COR-L47 (cell line): ENCODE results near the gene MYH10.

Experiments used
- DNase-seq: peaks from one replicate; lab custom pipeline; 2025; lab: John Stamatoyannopoulos, UW

MYH10 gene

DNA sequence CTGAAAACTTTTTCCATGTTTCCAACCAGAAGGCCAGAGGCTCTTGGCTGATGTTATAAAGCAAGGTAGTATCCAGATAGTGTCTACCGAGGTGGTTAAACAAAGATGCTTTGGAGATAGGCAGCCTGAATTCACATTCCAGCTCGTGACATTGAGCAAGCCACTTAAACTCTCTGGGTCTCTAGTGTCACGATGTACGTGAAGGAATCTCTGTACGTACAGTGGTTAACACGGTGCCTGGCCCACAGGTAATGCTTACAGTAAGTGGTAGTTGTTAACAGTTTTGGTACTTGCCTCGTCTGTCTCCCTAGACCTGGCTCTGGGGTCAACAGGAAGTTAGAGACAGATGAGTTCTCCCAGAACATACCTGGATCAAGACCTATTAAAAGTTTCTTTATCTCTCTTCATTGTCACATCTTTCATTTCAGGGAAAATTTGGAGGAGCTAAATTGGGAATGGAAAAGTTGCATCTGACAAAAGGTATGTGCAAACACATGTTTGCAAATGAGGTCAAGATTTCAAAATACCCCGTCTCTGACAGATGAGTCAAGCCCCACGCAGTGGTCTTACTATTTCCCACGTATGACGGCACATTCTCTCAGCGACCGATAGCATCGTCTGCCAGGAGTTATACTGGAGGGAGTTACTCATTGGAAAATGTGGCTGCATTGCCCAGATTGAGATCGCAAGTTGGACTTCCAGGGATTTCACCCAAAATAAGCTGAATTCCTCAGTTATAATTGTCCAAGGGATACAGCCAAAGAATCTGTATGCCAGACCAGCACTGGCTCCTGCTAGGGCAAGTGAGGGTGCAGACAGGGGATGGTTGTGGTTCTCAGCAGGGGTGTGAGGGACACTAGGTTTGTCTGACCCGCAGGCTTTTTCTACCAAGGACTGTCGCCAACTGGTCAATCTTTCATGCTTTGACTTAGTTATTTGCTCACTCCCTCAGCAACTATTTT, 18.9 kb upstream of the MYH10 start:
- DNase-seq, result no peak

DNA sequence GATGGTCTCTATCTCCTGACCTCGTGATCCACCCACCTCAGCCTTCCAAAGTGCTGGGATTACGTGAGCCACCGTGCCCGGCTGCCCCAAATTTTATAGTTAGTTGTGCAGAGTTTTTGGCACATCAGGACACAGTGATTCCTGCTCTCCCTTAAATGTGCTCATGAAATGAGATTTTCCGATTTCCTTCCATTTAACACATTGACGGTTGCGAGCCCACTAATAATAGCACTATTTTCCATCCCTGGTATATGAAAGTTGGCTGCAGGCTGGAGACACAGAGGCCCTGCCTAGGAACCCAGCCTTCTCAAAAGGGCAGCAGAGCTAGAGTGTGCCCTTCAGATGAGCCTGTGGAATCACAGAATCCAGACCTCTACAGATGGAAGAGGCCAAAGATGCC, 17.4 kb upstream of the MYH10 start:
- DNase-seq, result no peak

DNA sequence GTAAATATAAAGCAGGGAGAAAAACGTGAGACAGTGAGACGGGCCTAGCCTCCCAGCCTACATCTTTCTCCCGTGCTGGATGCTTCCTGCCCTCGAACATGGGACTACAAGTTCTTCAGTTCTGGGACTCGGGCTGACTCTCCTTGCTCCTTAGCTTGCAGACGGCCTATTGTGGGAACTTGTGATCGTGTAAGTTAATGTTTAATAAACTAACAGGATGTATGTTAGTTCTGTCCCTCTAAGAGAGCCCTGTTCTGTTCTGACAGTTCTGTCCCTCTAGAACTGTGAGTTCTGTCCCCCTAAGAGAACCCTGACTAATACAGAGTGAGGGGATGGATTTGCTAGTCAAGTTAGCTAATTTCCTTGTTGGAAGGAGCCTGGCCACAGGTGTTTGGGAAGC, 16.7 kb upstream of the MYH10 start:
- DNase-seq, result no peak

DNA sequence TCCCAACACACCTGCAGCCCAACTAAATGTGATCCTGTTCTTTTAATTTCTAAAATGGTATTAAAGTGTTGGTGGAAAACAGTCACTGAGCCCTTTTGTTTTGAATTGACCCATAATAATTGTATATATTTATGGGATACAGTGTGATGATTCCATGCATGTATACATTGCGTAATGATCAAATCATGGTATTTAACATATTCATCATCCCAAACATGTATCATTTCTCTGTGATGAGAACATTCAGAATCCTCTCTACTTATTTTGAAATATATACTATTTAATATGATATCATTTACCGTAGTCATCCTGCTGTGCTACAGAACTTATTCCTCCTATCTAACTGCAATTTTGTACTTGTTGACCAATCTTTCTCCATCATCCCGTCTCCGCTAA, 14.0 kb upstream of the MYH10 start:
- no peak for DNase-seq

DNA sequence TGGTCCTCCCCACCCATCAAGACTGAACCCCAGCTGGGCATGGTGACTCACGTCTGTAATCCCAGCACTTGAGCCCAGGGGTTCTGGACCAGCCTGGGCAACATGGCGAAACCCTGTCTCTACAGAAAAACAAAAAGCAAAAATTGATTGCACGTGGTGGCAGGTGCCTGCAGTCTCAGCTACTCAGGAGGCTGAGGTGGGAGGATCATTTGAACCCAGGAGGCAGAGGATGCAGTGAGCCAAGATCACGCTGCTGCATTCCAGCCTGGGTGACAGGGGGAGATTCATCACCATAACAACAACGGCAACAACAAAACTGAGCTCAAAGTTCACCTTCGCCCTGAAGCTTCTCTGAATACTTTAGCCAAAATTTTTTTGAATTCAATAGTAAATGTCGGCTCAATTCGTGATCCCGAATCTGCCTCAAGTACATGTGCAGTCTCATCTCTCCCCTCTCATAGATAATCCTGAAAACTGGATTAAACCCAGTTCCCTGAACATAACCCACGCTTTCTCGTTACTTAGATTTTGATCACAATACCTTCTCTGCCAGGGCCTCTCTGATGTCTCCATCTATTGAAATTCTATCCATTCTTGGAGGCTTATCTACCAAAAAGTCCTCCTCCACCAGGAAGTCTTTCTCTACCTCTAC, 13.5 kb upstream of the MYH10 start:
- DNase-seq, result no peak

DNA sequence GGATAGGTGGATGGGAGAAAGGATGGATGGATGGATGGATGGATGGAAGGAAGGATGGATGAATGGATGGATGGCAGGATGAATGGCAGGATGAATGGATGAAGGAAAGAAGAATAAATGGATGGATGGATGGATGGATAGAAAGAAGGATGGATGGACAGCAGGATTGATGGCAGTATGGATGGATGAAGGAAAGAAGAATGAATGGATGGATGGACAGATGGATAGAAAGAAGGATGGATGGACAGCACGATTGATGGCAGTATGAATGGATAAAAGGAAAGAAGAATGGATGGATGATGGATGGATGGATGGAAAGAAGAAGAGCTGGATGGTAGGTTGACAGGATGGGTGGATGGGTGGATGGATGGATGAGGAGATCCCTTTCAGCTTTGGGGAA, 9.2 kb upstream of the MYH10 start:
- no peak for DNase-seq

DNA sequence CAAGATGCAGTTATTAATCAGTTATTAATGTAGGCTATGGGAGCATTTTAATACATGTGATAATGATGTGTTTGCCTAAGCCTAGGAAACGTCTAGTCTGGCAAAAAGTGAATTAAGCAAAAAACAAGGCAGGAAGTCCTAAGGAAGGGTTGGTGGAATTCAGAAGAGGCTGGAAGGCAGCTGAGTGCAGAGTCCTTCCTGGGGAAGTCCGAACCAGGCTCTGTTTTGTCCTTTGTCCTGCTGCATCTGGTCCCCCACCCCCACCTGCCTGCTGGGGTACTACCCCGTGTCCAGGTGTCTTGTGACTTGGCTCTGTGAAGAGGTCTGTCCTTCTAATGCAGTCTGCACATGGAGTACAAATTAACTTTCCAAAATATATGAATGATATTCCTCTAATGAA, 1.5 kb upstream of the MYH10 start:
- DNase-seq, result no peak

DNA sequence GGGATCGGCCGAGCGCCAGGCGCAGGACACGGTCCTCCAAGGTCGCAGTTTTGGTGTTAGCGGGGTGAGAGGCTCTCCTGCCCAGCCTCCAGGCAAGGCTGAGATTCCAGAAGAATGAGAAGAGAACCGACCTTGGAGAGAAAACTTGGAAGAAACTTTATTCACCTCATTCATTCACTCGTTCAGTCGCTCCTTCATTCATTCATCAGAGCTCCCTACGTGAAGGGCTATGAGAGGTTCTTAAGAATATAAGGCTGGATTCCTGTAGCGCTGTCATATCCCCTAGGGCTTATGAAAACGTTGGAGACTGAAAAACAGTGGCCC, 991 bp upstream of the MYH10 start:
- no peak for DNase-seq

DNA sequence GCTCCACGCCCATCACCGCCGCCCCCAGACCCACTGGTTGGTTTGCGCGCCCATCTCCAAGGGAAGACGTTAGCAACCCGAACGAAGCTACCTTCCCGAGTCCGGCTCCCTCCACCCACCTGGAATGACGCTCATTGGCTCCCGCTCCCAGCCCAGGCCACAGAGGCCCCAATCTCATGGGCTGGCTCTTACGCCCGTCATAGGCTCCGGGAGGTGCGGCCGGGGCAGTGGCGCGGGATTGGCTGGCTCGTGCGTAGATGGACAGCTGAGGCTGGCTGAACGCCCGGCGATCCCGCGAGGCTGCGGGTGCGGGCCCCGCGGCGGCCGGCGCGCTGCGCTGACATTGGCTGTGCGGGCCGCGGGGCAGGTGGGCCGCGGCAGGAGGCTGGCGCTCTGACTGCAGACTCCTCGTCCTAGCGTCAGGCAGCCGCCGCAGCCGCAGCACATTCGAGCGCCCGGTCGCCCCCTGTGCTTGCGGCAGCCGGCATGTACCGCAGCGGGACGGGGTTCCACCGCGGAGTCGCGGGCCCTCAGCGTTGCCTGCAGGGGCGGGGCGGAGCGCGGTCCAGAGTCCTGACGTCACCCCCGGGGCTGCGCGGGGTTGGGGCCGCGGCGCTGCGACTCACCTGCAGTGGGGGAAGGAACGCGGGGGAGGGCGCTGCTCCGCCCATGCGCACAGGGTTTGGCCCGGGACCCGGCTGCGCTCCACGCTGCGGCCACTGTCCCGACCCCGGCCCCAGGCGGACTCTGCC, 453 bp upstream of the MYH10 start:
- DNase-seq, result peak; percentile 96

DNA sequence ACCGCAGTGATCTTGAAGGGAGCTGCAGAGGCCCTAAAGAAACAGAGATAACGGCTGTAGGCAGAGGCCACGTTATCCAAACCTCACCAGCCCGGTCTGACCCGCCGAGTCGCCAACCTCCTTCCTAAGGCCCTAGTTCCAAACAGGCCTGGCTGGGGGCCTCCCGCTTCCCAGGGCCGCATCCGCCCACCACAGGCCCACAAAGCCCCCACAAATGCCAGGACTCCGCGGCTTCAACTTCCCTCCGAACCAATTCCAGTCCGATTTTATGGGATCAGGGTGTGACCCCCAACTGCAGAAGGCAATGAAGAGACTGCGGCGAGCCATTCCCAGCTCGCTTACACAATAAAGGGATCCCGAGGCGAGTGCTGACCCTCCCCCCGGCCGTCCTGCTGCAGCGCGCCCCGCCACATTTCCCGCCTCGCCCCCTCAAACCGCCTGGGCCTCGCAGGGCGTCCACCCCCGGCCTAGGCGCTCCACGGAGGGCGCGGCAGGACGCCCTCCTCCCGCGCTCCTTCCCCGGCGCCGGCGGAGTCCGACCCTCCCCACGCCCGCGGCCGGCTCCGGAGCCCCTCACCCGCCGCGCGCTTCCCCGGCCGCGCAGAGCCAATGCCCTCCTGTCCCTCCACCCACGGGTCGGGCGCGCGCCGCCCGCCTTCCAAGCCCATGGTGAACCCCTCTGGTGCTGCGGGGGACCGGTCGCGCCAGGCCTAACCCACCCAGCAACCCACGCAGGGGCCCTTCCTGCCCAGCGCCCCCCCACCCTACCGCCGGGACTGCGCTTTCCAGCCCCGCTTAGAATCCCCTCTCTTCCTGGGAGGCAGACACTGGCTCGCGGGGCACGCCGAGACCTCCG, 926 bp downstream of the MYH10 start:
- DNase-seq, result no peak

DNA sequence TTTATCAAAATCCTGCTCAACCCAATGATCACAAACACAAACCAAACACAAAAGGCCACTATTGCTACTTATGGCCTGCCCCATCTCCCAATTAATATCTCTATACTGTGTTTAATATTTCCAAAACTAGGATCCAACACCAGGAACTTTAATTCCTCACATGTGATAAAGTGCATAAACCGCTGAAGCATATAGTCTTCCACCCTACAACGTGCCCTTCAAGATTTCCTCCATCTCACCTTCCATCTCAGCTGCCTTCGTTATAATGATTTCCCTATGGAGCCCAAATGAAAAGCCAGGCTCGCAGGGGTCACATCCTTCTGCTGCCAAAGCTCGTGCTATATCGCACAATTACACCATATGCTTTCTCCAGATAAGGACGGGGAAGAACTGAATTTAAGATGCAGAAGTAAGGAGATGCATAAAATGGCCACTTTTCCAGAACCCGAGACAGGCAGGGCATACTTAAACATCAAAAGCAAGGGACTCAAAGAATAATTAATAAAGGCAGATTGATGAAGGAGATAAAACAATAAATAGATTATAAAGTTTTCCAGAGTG, 1.8 kb downstream of the MYH10 start:
- no peak for DNase-seq

DNA sequence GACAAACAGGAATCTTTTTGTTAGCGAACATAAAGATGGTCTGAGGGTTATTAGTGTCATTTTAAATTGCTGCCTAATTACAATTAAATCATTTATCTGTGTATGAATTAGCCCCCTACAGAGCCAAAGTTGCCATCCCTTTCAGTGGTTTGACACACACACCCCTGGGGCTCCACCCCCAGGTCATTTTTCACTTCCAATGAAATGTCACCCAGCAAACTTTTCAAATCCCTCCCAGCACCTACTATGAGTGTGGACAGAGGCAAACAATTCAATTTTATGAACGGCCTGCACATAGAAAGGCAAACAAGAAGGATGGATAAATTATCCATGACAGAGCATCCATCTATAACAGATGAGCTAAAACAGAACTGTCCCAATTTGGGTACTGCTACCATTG, 2.4 kb downstream of the MYH10 start:
- DNase-seq, result no peak

DNA sequence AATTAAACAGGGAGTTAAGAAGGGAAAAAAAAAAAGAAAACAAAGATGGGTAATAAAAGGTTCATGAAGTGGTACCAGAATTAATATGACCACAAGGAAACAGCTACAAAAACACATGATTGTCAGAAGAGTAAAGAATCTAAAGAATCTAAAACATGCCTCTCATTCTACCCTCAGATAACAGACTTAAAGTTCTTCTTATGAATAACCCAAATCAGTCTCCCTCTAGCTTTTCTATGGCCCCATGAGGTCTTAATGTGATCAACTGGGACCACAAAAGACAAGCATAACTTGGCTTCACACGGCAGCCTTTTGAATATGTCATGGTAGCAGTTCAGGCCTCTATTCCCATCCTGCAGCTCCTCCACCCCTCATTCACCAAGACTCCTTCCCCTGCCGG, 6.9 kb downstream of the MYH10 start:
- no peak for DNase-seq

DNA sequence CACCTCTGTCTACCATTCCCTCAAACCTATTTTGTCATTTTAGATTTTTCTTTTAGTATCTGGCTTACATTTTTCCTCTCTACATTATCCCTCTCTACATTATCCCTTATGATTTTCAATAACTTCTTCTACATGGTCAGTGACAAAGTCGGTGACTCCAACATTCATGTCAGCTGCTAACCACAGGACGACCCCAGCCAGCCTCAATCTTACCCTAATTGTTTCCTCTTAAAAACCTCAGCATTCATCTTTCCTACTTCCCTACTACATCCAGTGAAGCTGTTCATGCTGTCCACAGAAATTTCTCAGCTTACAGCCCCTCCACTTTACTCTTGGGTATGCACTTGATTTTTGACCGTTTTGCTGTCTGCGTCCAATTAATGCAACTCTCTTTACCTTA, 8.3 kb downstream of the MYH10 start:
- DNase-seq, result no peak

DNA sequence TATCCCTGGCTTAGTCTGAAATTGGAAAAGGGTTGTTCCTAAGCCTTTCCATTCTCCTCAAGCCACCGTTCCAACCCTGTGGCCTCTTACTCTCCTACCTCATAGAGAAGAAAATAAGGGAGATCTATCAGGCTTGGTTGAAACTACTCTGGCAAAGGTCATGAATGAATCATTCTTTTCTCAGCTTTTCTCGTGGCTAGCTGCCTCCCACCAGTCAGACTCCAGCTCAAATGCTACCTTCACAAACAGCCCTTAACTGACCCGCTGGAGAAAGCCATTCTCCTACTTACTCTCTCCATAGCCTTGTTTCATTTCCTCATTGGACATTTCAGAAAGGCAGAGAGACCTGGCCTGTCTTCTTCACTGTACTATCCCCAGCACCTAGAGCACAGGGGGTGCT, 8.9 kb downstream of the MYH10 start:
- no peak for DNase-seq

DNA sequence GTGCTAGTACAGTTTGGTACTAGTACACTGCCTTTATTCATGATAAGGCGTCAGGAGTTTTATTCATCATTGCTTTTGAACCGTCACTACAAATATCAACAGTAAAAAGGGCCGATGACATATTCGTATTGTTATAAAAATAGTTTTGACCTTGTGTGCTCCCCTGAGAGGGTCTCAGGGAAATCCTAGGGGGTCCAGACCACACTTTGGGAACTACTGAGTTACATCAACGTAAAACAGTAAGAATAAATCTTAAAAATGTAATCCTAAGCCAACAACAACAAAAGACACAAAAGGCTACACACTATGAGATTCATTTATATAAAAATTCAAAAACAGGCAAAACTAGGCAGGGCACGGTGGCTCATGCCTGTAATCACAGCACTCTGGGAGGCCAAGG, 11.2 kb downstream of the MYH10 start:
- DNase-seq, result no peak

DNA sequence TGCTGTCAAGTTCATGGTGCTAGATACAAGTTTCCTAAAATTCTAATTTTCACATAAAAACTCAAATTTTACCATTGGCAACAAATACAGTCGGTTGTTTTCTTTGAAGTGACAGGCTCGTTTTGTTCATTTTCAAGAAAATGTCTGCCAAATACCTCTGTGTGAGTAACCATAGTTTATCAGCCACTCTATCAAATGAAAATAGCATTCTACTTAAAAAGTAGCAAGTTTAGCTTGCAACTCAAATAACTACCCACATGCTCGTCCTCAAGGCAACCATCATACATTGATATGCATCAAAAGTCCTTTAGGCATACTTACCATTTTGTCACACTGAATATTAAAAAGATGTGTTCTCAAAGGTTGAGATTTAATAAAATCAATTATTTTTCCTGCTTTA, 11.7 kb downstream of the MYH10 start:
- no peak for DNase-seq

DNA sequence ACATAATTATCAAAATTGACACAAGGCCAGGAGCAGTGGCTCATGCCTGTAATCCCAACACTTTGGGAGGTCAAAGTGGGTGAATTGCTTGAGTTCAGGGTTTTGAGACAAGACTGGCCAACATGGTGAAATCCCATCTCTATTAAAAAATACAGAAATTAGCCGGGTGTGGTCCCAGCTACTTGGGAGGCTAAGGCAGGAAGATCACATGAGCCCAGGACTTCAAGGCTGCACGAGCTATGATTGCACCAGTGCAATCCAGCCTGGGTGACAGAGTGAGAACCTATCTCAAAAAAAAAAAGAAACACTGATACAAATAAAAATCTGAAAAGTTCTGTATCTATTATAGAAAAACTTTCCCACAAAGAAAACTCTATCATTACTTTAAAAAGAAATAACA, 15.5 kb downstream of the MYH10 start:
- DNase-seq, result no peak

DNA sequence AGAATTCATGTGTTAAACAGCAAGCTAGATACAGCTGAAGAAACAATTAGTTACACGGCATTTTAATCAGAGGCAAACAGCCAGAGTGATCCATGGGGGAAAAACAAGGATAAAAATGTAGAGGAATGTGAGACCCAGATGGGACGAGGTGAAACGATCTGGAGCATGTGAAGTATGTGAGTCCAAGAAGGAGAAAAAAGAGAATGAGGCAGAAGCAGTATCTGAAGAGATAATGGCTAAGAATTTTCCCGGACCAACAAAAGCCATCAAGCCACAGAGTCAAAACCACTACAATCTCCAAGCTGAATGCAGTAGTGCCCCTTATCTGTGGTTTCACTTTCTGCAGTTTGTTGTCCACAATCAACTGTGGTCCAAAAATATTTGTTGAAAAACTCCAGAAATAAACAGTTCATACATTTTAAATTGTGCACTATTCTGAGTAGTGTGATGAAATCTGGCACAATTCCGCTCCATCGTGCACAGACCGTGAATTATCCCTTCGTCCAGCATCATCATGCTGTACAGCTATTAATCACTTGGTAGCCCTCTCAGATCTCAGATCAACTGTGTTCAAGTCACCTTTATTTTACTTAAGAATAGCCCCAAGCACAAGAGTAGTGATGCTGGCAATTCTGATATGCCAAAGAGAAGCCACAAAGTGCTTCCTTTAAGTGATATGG, 18.8 kb downstream of the MYH10 start:
- DNase-seq, result no peak

DNA sequence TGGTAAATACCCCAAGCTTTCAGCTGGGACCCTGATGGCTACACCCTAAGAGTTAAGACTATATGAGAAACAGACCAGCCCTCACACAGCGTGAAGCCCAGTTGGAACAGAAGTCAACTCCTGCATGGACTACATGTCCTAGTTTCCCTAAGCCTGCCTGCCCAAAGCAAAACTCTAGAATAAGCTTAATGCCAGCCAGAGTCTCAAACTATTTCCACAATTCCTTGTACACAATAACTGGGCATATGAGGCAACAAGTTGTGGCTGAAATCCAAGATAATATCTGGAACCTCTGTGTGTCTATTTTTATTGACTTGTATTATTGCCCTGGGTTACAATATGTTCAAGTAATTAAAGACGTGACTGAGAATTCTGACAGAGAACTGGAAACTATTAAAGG, 19.4 kb downstream of the MYH10 start:
- DNase-seq, result no peak

DNA sequence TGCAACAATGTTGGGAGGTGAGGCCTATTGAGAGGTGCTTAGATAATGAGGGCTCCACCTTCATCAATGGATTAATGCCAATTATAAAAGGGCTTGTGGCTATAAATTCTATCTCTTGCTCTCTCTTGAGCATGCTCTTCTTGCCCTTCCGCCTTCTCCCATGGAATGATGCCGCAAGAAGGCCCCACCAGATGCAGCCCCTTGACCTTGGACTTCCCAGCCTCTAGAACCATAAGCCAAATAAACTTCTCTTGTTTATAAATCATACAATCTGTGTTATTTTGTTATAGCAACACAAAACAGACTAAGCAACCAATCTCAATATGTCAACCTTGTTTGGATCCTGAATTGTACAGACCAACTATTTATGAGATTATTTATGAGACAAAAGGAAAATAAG, 20.0 kb downstream of the MYH10 start:
- no peak for DNase-seq
